ENCODE measurements around the gene KIR2DL1. TPM values are rescaled to one million over a fixed set of nuclear protein-coding genes. Genes with fewer than 3 reads are reported as not detected.
"Not testable (repeated sequence)": the region's sequence is repeated elsewhere in the genome, so short reads cannot be mapped to it uniquely, and the experiment has no call there.

Gene KIR2DL1
- total RNA-seq, 2 experiments from 2014 or later: not detected

GRCh38 chr19:54744080-54744479, 25.5 kb upstream of the KIR2DL1 start:
- H3K4me1 Mint-ChIP-seq (ENCODE audit: low read depth); H3K27me3 Mint-ChIP-seq (ENCODE audit: low read depth); H3K36me3 Mint-ChIP-seq (ENCODE audit: low read depth); H3K9me3 Mint-ChIP-seq (ENCODE audit: insufficient read depth); DNase-seq; POLR2A ChIA-PET; ATAC-seq; H3K27ac Mint-ChIP-seq; H3K4me3 Mint-ChIP-seq; CTCF ChIA-PET: not testable (repeated sequence)

- H3K27me3 Mint-ChIP-seq (ENCODE audit: low read depth); H3K27ac Mint-ChIP-seq; DNase-seq; H3K4me3 Mint-ChIP-seq; CTCF ChIA-PET; POLR2A ChIA-PET; H3K36me3 Mint-ChIP-seq (ENCODE audit: low read depth); ATAC-seq; H3K9me3 Mint-ChIP-seq (ENCODE audit: insufficient read depth); H3K4me1 Mint-ChIP-seq (ENCODE audit: low read depth): not testable (repeated sequence)
Measured at GRCh38 chr19:54747614-54748322, 21.8 kb upstream of the KIR2DL1 start.

GRCh38 chr19:54750276-54750675, 19.3 kb upstream of the KIR2DL1 start:
- H3K4me1 Mint-ChIP-seq (ENCODE audit: low read depth); H3K27me3 Mint-ChIP-seq (ENCODE audit: low read depth); H3K27ac Mint-ChIP-seq; ATAC-seq; H3K9me3 Mint-ChIP-seq (ENCODE audit: insufficient read depth); H3K4me3 Mint-ChIP-seq; CTCF ChIA-PET; POLR2A ChIA-PET; DNase-seq; H3K36me3 Mint-ChIP-seq (ENCODE audit: low read depth): not testable (repeated sequence)

GRCh38 chr19:54756204-54757110, 13.1 kb upstream of the KIR2DL1 start:
- not testable (repeated sequence) for H3K4me3 Mint-ChIP-seq

GRCh38 chr19:54758577-54758976, 11.0 kb upstream of the KIR2DL1 start:
- POLR2A ChIA-PET; DNase-seq; H3K9me3 Mint-ChIP-seq (ENCODE audit: insufficient read depth); H3K27ac Mint-ChIP-seq; H3K4me3 Mint-ChIP-seq; ATAC-seq; H3K36me3 Mint-ChIP-seq (ENCODE audit: low read depth); H3K27me3 Mint-ChIP-seq (ENCODE audit: low read depth); CTCF ChIA-PET; H3K4me1 Mint-ChIP-seq (ENCODE audit: low read depth): not testable (repeated sequence)

More at GRCh38 chr19:54756204-54757110, 13.1 kb upstream of the KIR2DL1 start:
- H3K4me1 Mint-ChIP-seq (ENCODE audit: low read depth); H3K27ac Mint-ChIP-seq; DNase-seq; POLR2A ChIA-PET; H3K36me3 Mint-ChIP-seq (ENCODE audit: low read depth); CTCF ChIA-PET; ATAC-seq; H3K27me3 Mint-ChIP-seq (ENCODE audit: low read depth); H3K9me3 Mint-ChIP-seq (ENCODE audit: insufficient read depth): not testable (repeated sequence)

GRCh38 chr19:54764219-54764618, 5.4 kb upstream of the KIR2DL1 start:
- H3K9me3 Mint-ChIP-seq (ENCODE audit: insufficient read depth); H3K4me1 Mint-ChIP-seq (ENCODE audit: low read depth); H3K36me3 Mint-ChIP-seq (ENCODE audit: low read depth); H3K27me3 Mint-ChIP-seq (ENCODE audit: low read depth); H3K4me3 Mint-ChIP-seq; CTCF ChIA-PET; ATAC-seq; POLR2A ChIA-PET; DNase-seq; H3K27ac Mint-ChIP-seq: not testable (repeated sequence)

GRCh38 chr19:54766464-54766863, 3.1 kb upstream of the KIR2DL1 start:
- H3K9me3 Mint-ChIP-seq (ENCODE audit: insufficient read depth); H3K27ac Mint-ChIP-seq; H3K36me3 Mint-ChIP-seq (ENCODE audit: low read depth); CTCF ChIA-PET; POLR2A ChIA-PET; H3K4me1 Mint-ChIP-seq (ENCODE audit: low read depth); ATAC-seq; H3K27me3 Mint-ChIP-seq (ENCODE audit: low read depth); DNase-seq; H3K4me3 Mint-ChIP-seq: not testable (repeated sequence)

- H3K27ac Mint-ChIP-seq, POLR2A ChIA-PET: not testable (repeated sequence)
Measured at GRCh38 chr19:54770511-54770910, 918 bp downstream of the KIR2DL1 start.

GRCh38 chr19:54771018-54771960, 1.7 kb downstream of the KIR2DL1 start:
- ATAC-seq; H3K36me3 Mint-ChIP-seq (ENCODE audit: low read depth); POLR2A ChIA-PET; H3K4me3 Mint-ChIP-seq; H3K27ac Mint-ChIP-seq; DNase-seq; H3K27me3 Mint-ChIP-seq (ENCODE audit: low read depth); H3K9me3 Mint-ChIP-seq (ENCODE audit: insufficient read depth); H3K4me1 Mint-ChIP-seq (ENCODE audit: low read depth); CTCF ChIA-PET: not testable (repeated sequence)

More at GRCh38 chr19:54770511-54770910, 918 bp downstream of the KIR2DL1 start:
- H3K27me3 Mint-ChIP-seq (ENCODE audit: low read depth); ATAC-seq; DNase-seq; H3K9me3 Mint-ChIP-seq (ENCODE audit: insufficient read depth); H3K36me3 Mint-ChIP-seq (ENCODE audit: low read depth); CTCF ChIA-PET; H3K4me1 Mint-ChIP-seq (ENCODE audit: low read depth); H3K4me3 Mint-ChIP-seq: not testable (repeated sequence)

- H3K9me3 Mint-ChIP-seq (ENCODE audit: insufficient read depth); CTCF ChIA-PET; ATAC-seq; DNase-seq; H3K36me3 Mint-ChIP-seq (ENCODE audit: low read depth); H3K27me3 Mint-ChIP-seq (ENCODE audit: low read depth); H3K4me3 Mint-ChIP-seq; H3K4me1 Mint-ChIP-seq (ENCODE audit: low read depth); POLR2A ChIA-PET; H3K27ac Mint-ChIP-seq: not testable (repeated sequence)
Measured at GRCh38 chr19:54772666-54773065, 3.1 kb downstream of the KIR2DL1 start.

- not testable (repeated sequence) for H3K4me1 Mint-ChIP-seq (ENCODE audit: low read depth); H3K4me3 Mint-ChIP-seq; H3K27ac Mint-ChIP-seq
Measured at GRCh38 chr19:54775095-54775815, 5.7 kb downstream of the KIR2DL1 start.

More at GRCh38 chr19:54775095-54775815, 5.7 kb downstream of the KIR2DL1 start:
- POLR2A ChIA-PET; ATAC-seq; H3K9me3 Mint-ChIP-seq (ENCODE audit: insufficient read depth); DNase-seq; H3K27me3 Mint-ChIP-seq (ENCODE audit: low read depth); CTCF ChIA-PET; H3K36me3 Mint-ChIP-seq (ENCODE audit: low read depth): not testable (repeated sequence)

Measured in activated CD8-positive, alpha-beta T cell treated with anti-CD3 and anti-CD28 coated beads, Interleukin-2, amount 10 ng/mL, durations not matched to agents 7 days and 5 days (primary cell).